ENCODE data around the gene UPF3A.

The UPF3A gene

DNA sequence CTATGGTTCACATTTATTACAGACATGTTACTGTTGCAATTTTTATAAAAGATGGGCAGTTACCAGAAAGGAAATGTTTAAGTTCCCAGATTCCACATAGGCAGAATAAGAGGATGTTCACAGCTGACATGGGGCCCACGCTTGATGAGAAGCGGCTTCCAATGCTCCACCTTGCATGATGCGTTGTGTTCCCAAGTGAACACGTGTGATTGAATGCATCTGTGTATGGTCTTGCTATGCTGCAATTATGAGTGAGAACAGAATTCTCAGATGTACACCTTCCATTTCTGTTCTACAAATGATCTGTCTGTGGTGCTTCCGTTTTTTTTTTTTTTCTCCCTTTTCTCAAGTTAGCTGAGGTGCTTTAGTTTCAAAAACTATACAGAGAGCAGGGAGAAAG is 15.5 kb downstream of the UPF3A start:
- H3K9ac ChIP-seq (ENCODE audit: low read length) = no peak overlapping the region
- no peak overlapping the region for H2AFZ ChIP-seq (ENCODE audit: low read length)
- no peaks in the 10 kb centered on the region for H4K20me1 ChIP-seq (ENCODE audit: insufficient read depth, low read length)
- TF ChIP-seq, protein P1, sequence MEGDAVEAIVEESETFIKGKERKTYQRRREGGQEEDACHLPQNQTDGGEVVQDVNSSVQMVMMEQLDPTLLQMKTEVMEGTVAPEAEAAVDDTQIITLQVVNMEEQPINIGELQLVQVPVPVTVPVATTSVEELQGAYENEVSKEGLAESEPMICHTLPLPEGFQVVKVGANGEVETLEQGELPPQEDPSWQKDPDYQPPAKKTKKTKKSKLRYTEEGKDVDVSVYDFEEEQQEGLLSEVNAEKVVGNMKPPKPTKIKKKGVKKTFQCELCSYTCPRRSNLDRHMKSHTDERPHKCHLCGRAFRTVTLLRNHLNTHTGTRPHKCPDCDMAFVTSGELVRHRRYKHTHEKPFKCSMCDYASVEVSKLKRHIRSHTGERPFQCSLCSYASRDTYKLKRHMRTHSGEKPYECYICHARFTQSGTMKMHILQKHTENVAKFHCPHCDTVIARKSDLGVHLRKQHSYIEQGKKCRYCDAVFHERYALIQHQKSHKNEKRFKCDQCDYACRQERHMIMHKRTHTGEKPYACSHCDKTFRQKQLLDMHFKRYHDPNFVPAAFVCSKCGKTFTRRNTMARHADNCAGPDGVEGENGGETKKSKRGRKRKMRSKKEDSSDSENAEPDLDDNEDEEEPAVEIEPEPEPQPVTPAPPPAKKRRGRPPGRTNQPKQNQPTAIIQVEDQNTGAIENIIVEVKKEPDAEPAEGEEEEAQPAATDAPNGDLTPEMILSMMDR (IDR thresholded peaks at IDR 0.05; ENCODE audit: low read length) = no peak
- no peak for TF ChIP-seq EZH2 (IDR thresholded peaks at IDR 0.05; ENCODE audit: borderline replicate concordance, low read length)
- no peak overlapping the region for H3K4me2 ChIP-seq (ENCODE audit: low read length)
- H3K79me2 ChIP-seq (ENCODE audit: insufficient read depth, low read length) = no peaks in the 10 kb centered on the region; the same call in 1 of the 2 replicates
- peaks cover 79% of the 10 kb centered on the region for H3K36me3 ChIP-seq (ENCODE audit: insufficient read depth, low read length)
- no peaks in the 10 kb centered on the region for H3K9me2 ChIP-seq (ENCODE audit: low read depth, low read length)
- no peaks in the 10 kb centered on the region for H3F3A ChIP-seq (ENCODE audit: insufficient read depth, low read length)
- H3K27ac ChIP-seq (ENCODE audit: low read depth, low read length, poor library complexity, severe bottlenecking) = no peak overlapping the region
- H3K4me1 ChIP-seq (ENCODE audit: insufficient read depth, low read length, severe bottlenecking) = no peaks in the 10 kb centered on the region
- no peak overlapping the region for H3K4me3 ChIP-seq (ENCODE audit: low read depth, low read length, poor library complexity, severe bottlenecking)
- H3K27me3 ChIP-seq (ENCODE audit: insufficient read depth, low read length) = no peaks in the 10 kb centered on the region
- H3K9me3 ChIP-seq (ENCODE audit: low read length) = no peaks in the 10 kb centered on the region

- Histone ChIP-seq H3K79me2 (ENCODE audit: insufficient read depth, low read length) (no peaks in the 10 kb centered on the region), H3K9me3 (ENCODE audit: low read length) (no peaks in the 10 kb centered on the region), H3K9me2 (ENCODE audit: low read depth, low read length) (no peaks in the 10 kb centered on the region), H3K4me1 (ENCODE audit: insufficient read depth, low read length, severe bottlenecking) (no peaks in the 10 kb centered on the region), H3K9ac (ENCODE audit: low read length) (no peak overlapping the region), H3K4me3 (ENCODE audit: low read depth, low read length, poor library complexity, severe bottlenecking) (no peak overlapping the region), H3F3A (ENCODE audit: insufficient read depth, low read length) (no peaks in the 10 kb centered on the region), H2AFZ (ENCODE audit: low read length) (no peak overlapping the region), H3K4me2 (ENCODE audit: low read length) (no peak overlapping the region), H4K20me1 (ENCODE audit: insufficient read depth, low read length) (no peaks in the 10 kb centered on the region), H3K36me3 (ENCODE audit: insufficient read depth, low read length) (peaks cover 81% of the 10 kb centered on the region), H3K27ac (ENCODE audit: low read depth, low read length, poor library complexity, severe bottlenecking) (no peak overlapping the region), H3K27me3 (ENCODE audit: insufficient read depth, low read length) (no peaks in the 10 kb centered on the region)
- no peak for TF ChIP-seq EZH2 (IDR thresholded peaks at IDR 0.05; ENCODE audit: borderline replicate concordance, low read length)
- TF ChIP-seq, protein P1 (IDR thresholded peaks at IDR 0.05; ENCODE audit: low read length) = no peak
These were observed 17.5 kb downstream of the UPF3A start for GRCh38 chr13:114298866-114299265.

- no peaks in the 10 kb centered on the region for H3F3A ChIP-seq (ENCODE audit: insufficient read depth, low read length)
- H3K27ac ChIP-seq (ENCODE audit: low read depth, low read length, poor library complexity, severe bottlenecking) = no peak overlapping the region
- no peaks in the 10 kb centered on the region for H3K27me3 ChIP-seq (ENCODE audit: insufficient read depth, low read length)
- no peak overlapping the region for H3K9ac ChIP-seq (ENCODE audit: low read length)
- H4K20me1 ChIP-seq (ENCODE audit: insufficient read depth, low read length) = no peaks in the 10 kb centered on the region
- H3K4me2 ChIP-seq (ENCODE audit: low read length) = no peak overlapping the region
- no peaks in the 10 kb centered on the region for H3K79me2 ChIP-seq (ENCODE audit: insufficient read depth, low read length)
- no peak overlapping the region for H3K4me3 ChIP-seq (ENCODE audit: low read depth, low read length, poor library complexity, severe bottlenecking)
- H3K36me3 ChIP-seq (ENCODE audit: insufficient read depth, low read length) = peaks cover 88% of the 10 kb centered on the region
- no peak overlapping the region for H2AFZ ChIP-seq (ENCODE audit: low read length)
- no peaks in the 10 kb centered on the region for H3K9me3 ChIP-seq (ENCODE audit: low read length)
- H3K9me2 ChIP-seq (ENCODE audit: low read depth, low read length) = no peaks in the 10 kb centered on the region
- no peak for TF ChIP-seq EZH2 (IDR thresholded peaks at IDR 0.05; ENCODE audit: borderline replicate concordance, low read length)
- no peaks in the 10 kb centered on the region for H3K4me1 ChIP-seq (ENCODE audit: insufficient read depth, low read length, severe bottlenecking)
These were observed 18.4 kb downstream of the UPF3A start for GRCh38 chr13:114299604-114300305.

Data from OCI-LY1 (cell line).